Inflammatory macrophage treated with lipopolysaccharide for 4 hours (primary cell): Measurements from ENCODE around the gene VTI1A.
A peak's percentile ranks its signal among the peaks of the same experiment; 100 is the strongest.

Experiments used
- DNase-seq: peaks from one replicate; pipeline ENCODE4 v3.0.0-alpha.2; 2020

Gene VTI1A

GRCh38 chr10:112695539-112695938 is 248.5 kb downstream of the VTI1A start:
- DNase-seq = no peak

GRCh38 chr10:112696592-112696991 is 249.6 kb downstream of the VTI1A start:
- DNase-seq = peak; percentile 9

GRCh38 chr10:112698133-112698817 is 251.3 kb downstream of the VTI1A start:
- DNase-seq = no peak

- no peak for DNase-seq
These were observed 251.8 kb downstream of the VTI1A start for GRCh38 chr10:112698818-112699164.

GRCh38 chr10:112700215-112700671 is 253.2 kb downstream of the VTI1A start:
- DNase-seq = no peak

GRCh38 chr10:112701211-112701877 is 254.3 kb downstream of the VTI1A start:
- no peak for DNase-seq

- peak; percentile 84 for DNase-seq
These were observed 254.9 kb downstream of the VTI1A start for GRCh38 chr10:112701878-112702255.

GRCh38 chr10:112706577-112706976 is 259.6 kb downstream of the VTI1A start:
- no peak for DNase-seq

GRCh38 chr10:112708461-112708860 is 261.4 kb downstream of the VTI1A start:
- no peak for DNase-seq

- DNase-seq = no peak
These were observed 263.5 kb downstream of the VTI1A start for GRCh38 chr10:112710528-112710927.

- no peak for DNase-seq
These were observed 264.4 kb downstream of the VTI1A start for GRCh38 chr10:112711366-112711765.

- no peak for DNase-seq
These were observed 265.5 kb downstream of the VTI1A start for GRCh38 chr10:112712536-112712935.

- DNase-seq = no peak
These were observed 266.4 kb downstream of the VTI1A start for GRCh38 chr10:112713411-112713810.

- DNase-seq = no peak
These were observed 268.6 kb downstream of the VTI1A start for GRCh38 chr10:112715581-112715980.

- DNase-seq = no peak
These were observed 269.1 kb downstream of the VTI1A start for GRCh38 chr10:112716076-112716475.

- DNase-seq = no peak
These were observed 270.0 kb downstream of the VTI1A start for GRCh38 chr10:112716924-112717413.

- DNase-seq = peak; percentile 34
These were observed 273.2 kb downstream of the VTI1A start for GRCh38 chr10:112720178-112720577.

- peak; percentile 56 for DNase-seq
These were observed 274.2 kb downstream of the VTI1A start for GRCh38 chr10:112721080-112721698.

GRCh38 chr10:112722758-112723157 is 275.7 kb downstream of the VTI1A start:
- no peak for DNase-seq

GRCh38 chr10:112723876-112724275 is 276.9 kb downstream of the VTI1A start:
- no peak for DNase-seq

GRCh38 chr10:112724404-112724991 is 277.5 kb downstream of the VTI1A start:
- no peak for DNase-seq

GRCh38 chr10:112728118-112728883 is 281.3 kb downstream of the VTI1A start:
- DNase-seq = no peak

- DNase-seq = no peak
These were observed 282.0 kb downstream of the VTI1A start for GRCh38 chr10:112728997-112729396.
